Lower lobe of right lung (tissue), 2 donors: ENCODE results near the gene HBP1. TPM values are rescaled to one million over a fixed set of nuclear protein-coding genes. Genes with fewer than 3 reads are reported as not detected.

Experiments used
- ATAC-seq, 2 donors: fragments of 200-7000 bp; cut with Tn5 transposase; one replicate each; pipeline ENCODE4 v1.9.1; 2020 to 2022; ENCODE audit warnings: mild to moderate bottlenecking in 2 of 2, moderate library complexity in 2 of 2
- DNase-seq: peaks from one replicate; pipeline ENCODE4 v3.0.0-alpha.2; 2020
- H3K27ac ChIP-seq: fragments of 200-600 bp; one replicate; pipeline ENCODE4 v1.8.0; 2022
- H3K27me3 ChIP-seq: fragments of 200-600 bp; one replicate; pipeline ENCODE4 v1.8.0; 2022; ENCODE audit warnings: low read depth
- H3K36me3 ChIP-seq: fragments of 200-600 bp; one replicate; pipeline ENCODE4 v1.8.0; 2022; ENCODE audit warnings: mild to moderate bottlenecking
- H3K4me1 ChIP-seq: fragments of 200-600 bp; one replicate; pipeline ENCODE4 v1.8.0; 2022
- H3K4me3 ChIP-seq: fragments of 200-600 bp; one replicate; pipeline ENCODE4 v1.8.0; 2022; ENCODE audit warnings: mild to moderate bottlenecking
- H3K9me3 ChIP-seq: fragments of 200-600 bp; one replicate; pipeline ENCODE4 v1.8.0; 2022
- intact Hi-C: fragments of 100-400 bp; cut with DNase I; formaldehyde crosslinking; loops from one replicate; pipeline ENCODE4 v1.11.0; 2022
- long read RNA-seq: library from polyadenylated mRNA; unstranded; transcript quantifications from one replicate; pipeline ENCODE4 v2.0.0, GENCODE V29; 2021
- total RNA-seq: library from RNA; stranded (reverse); fragmentation: NEBNext Ultra II Directional; extraction: Animal tissue kit (Norgen Biotek cat#: 25700); gene quantifications from one replicate; pipeline ENCODE4 v1.2.1, GENCODE V29; 2021
- TF ChIP-seq, protein P1 (sequence below): fragments of 200-600 bp; IDR thresholded peaks from one replicate; pipeline ENCODE4 v1.8.0; 2022; ENCODE audit warnings: antibody characterized with exemption, mild to moderate bottlenecking
- donor health status: DM: no; HTN: yes; CAD: no; lungs with severe emphysema.

HBP1 gene, protein sequence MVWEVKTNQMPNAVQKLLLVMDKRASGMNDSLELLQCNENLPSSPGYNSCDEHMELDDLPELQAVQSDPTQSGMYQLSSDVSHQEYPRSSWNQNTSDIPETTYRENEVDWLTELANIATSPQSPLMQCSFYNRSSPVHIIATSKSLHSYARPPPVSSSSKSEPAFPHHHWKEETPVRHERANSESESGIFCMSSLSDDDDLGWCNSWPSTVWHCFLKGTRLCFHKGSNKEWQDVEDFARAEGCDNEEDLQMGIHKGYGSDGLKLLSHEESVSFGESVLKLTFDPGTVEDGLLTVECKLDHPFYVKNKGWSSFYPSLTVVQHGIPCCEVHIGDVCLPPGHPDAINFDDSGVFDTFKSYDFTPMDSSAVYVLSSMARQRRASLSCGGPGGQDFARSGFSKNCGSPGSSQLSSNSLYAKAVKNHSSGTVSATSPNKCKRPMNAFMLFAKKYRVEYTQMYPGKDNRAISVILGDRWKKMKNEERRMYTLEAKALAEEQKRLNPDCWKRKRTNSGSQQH
- total RNA-seq, result 81.9 TPM
- long read RNA-seq, transcript HBP1-201 (11 exons, 2,829 nt), result minor isoform, 11 of 65 reads
- long read RNA-seq, transcript HBP1-208 (11 exons, 2,704 nt), result major isoform, 38 of 65 reads
- long read RNA-seq, partial matches to known transcripts, result 8 of 65 reads
- long read RNA-seq, other reads (novel, unspliced or antisense), result 6 of 65 reads

DNA sequence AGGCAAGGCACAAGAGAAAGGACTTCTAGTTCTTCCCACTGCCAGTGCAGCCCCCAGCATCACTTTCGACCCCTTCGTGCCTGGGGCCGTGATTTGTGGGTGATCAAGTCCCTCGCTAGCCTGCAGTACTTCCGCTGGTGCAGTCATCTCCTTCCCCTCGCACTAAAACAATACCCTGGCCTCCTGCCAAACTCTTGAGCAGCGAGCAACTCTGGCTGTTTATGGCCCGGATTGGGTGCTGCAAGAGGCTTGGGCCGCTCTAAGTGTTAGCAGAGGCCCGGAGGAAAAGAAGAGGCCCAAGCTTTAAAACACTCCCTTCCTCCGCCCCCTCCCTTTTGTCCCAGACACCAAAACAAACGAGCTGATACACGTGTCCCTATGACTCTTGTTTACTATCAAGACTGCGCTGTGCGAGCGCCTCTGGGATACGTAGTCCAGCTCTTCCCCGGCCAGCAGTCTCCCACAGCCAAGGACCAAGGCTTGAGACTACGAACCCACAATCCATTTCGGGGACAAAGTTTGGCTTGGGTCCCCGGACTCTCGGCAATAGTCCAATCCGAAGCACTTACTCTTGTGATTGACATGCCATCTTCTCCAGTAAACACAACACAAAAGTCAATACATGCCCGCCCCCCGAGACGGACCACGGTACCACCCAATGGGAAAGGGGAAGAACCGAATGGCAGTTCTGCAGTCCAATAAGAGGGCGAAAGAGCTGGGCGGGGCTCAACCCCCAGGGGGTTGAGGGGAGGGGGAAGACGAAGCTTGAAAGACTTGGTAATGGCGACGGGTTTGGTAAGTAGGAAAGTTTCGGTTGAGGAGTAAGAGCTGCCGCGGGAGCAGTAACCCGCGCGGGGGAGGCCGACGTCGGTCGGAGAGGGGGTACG, at the start of gene HBP1:
Gene HBP1 (plus strand): TSS at position 771 of the 887 bp plus-strand sequence. CDS start 10,891 bp downstream, outside the sequence.
- no peaks in the 10 kb centered on the region for H3K9me3 ChIP-seq
- no peaks in the 10 kb centered on the region for H3K36me3 ChIP-seq
- peak within 1 kb of the TSS; percentile 98 for H3K27ac ChIP-seq
- peak within 1 kb of the TSS; percentile 78 for H3K4me3 ChIP-seq
- peak; percentile 98 for DNase-seq
- peaks cover 35% of the 10 kb centered on the region for H3K4me1 ChIP-seq
- H3K27me3 ChIP-seq, result no peaks in the 10 kb centered on the region
- TF ChIP-seq, protein P1, sequence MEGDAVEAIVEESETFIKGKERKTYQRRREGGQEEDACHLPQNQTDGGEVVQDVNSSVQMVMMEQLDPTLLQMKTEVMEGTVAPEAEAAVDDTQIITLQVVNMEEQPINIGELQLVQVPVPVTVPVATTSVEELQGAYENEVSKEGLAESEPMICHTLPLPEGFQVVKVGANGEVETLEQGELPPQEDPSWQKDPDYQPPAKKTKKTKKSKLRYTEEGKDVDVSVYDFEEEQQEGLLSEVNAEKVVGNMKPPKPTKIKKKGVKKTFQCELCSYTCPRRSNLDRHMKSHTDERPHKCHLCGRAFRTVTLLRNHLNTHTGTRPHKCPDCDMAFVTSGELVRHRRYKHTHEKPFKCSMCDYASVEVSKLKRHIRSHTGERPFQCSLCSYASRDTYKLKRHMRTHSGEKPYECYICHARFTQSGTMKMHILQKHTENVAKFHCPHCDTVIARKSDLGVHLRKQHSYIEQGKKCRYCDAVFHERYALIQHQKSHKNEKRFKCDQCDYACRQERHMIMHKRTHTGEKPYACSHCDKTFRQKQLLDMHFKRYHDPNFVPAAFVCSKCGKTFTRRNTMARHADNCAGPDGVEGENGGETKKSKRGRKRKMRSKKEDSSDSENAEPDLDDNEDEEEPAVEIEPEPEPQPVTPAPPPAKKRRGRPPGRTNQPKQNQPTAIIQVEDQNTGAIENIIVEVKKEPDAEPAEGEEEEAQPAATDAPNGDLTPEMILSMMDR, result no peak
- intact Hi-C loops, result no loop called here
- ATAC-seq, result peak; percentile 94 to 96

DNA sequence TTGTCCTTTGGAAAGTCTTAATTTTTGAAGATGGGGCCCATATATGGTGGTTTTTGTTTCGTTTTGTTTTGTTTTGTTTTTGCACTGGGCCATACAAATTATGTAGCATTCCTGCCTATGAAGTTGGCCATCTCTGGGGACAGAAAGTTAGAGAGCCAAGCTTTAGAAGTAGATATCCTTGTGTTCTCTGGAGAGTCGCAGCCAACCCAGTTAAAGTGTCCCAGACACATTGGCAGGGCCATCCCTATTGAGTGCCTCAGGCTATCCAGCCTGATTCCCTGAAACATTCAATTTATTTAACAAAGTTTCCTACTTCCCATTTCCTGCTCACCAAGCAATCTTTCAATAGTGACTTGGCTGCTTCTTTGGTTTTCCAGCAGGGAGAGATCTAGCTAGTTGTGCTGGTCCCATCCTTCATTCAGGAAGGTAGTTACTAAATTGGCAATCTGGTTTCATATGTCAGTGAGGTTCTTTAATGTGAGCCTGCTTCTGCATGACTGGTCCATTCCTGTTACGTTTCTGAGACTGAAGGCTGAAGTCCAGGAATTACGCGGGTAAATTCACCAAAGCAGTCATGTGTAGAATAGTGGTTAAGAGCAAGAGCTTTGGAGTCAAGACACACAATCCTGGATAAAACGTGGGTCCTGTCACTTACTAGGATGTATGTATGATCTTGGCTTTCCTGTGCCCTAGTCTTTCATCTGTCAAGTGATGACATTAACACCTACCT, 49.3 kb upstream of the HBP1 start:
- no peak overlapping the region for H3K27ac ChIP-seq
- intact Hi-C loops, result no loop called here
- peaks cover 27% of the 10 kb centered on the region for H3K4me1 ChIP-seq
- no peaks in the 10 kb centered on the region for H3K36me3 ChIP-seq
- DNase-seq (no peak), ATAC-seq (no peak)
- no peak overlapping the region for H3K4me3 ChIP-seq
- no peaks in the 10 kb centered on the region for H3K9me3 ChIP-seq
- TF ChIP-seq, protein P1, result no peak
- H3K27me3 ChIP-seq, result no peaks in the 10 kb centered on the region

DNA sequence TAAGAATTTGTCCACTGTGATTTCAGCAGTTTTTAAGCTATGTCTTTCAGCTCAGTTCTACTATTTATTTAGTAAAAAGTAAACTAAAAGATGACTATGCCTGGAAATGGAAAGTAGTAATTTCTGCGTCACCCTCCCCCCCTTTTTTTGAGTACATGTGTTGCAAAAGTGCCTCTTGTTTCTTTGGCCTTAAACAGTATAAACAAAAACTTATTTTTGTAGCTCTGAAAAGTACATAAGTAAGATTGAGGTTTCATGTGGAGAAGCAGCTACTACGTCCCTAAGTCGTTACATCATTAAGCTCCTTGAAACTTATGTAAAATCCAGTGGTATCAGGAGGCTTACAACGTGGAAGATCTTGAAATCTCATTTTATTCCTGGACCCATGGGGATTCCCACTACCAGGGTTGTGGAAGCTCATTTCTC, 46.3 kb upstream of the HBP1 start:
- intact Hi-C loops, result no loop called here
- H3K27ac ChIP-seq, result peak overlapping the region; percentile 66
- H3K27me3 ChIP-seq, result no peaks in the 10 kb centered on the region
- H3K9me3 ChIP-seq, result no peaks in the 10 kb centered on the region
- ATAC-seq (peak; percentile 63 to 89), DNase-seq (no peak)
- TF ChIP-seq, protein P1, result no peak
- H3K36me3 ChIP-seq, result no peaks in the 10 kb centered on the region
- H3K4me3 ChIP-seq, result no peak overlapping the region
- peaks cover 27% of the 10 kb centered on the region for H3K4me1 ChIP-seq

DNA sequence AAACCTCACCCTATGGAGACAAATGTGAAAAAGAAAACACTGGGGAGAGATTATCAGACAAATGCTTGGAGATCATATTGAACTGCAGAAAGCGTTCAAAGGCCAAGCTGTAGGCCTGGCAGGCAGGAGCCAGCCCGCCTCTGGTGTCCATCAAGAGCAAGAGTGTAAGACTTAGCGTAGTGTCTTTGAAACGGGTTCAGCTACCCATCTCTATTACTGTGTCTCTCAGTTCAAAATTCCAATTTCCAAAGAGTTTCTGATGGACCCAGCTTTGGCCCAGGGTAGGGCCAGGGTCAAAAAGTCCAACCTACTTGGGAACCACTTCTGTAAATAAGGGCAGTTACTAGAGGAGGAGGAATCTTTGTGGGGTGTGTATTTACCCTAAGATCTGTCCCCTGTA, 45.4 kb upstream of the HBP1 start:
- TF ChIP-seq, protein P1, result no peak
- DNase-seq (no peak), ATAC-seq (no peak)
- Histone ChIP-seq H3K27me3 (no peaks in the 10 kb centered on the region), H3K4me3 (no peak overlapping the region), H3K36me3 (no peaks in the 10 kb centered on the region), H3K4me1 (peaks cover 20% of the 10 kb centered on the region), H3K27ac (peak overlapping the region; percentile 66), H3K9me3 (no peaks in the 10 kb centered on the region)
- intact Hi-C loops, result no loop called here
